Pons (tissue), 1 donor: ENCODE data around the gene HERPUD2.
"Not testable (repeated sequence)": the region's sequence is repeated elsewhere in the genome, so short reads cannot be mapped to it uniquely, and the experiment has no call there.

Experiments used
- DNase-seq: peaks from one replicate; pipeline ENCODE4 v3.0.0-alpha.2; 2016; ENCODE audit warnings: low spot score

The HERPUD2 gene

GRCh38 chr7:35677582-35678356 is 17.2 kb downstream of the HERPUD2 start:
- no peak for DNase-seq

GRCh38 chr7:35676211-35676610 is 18.7 kb downstream of the HERPUD2 start:
- no peak for DNase-seq

- no peak for DNase-seq
Measured at GRCh38 chr7:35670856-35671569, 23.9 kb downstream of the HERPUD2 start.

- DNase-seq: not testable (repeated sequence)
Measured at GRCh38 chr7:35660411-35660810, 34.5 kb downstream of the HERPUD2 start.

- no peak for DNase-seq
Measured at GRCh38 chr7:35658606-35659201, 36.2 kb downstream of the HERPUD2 start.

- no peak for DNase-seq
Measured at GRCh38 chr7:35657125-35657524, 37.8 kb downstream of the HERPUD2 start.

GRCh38 chr7:35654558-35654957 is 40.4 kb downstream of the HERPUD2 start:
- not testable (repeated sequence) for DNase-seq

GRCh38 chr7:35652124-35652523 is 42.8 kb downstream of the HERPUD2 start:
- no peak for DNase-seq

GRCh38 chr7:35650751-35651150 is 44.2 kb downstream of the HERPUD2 start:
- no peak for DNase-seq

- no peak for DNase-seq
Measured at GRCh38 chr7:35649711-35650110, 45.2 kb downstream of the HERPUD2 start.

- DNase-seq: no peak
Measured at GRCh38 chr7:35648367-35648766, 46.6 kb downstream of the HERPUD2 start.

GRCh38 chr7:35647171-35647574 is 47.8 kb downstream of the HERPUD2 start:
- DNase-seq: peak; percentile 20

- no peak for DNase-seq
Measured at GRCh38 chr7:35646289-35647023, 48.5 kb downstream of the HERPUD2 start.

- DNase-seq: no peak
Measured at GRCh38 chr7:35645691-35646090, 49.2 kb downstream of the HERPUD2 start.

GRCh38 chr7:35630024-35630972 is 64.6 kb downstream of the HERPUD2 start:
- peak; percentile 42 for DNase-seq

- DNase-seq: peak; percentile 48
Measured at GRCh38 chr7:35624299-35625186, 70.4 kb downstream of the HERPUD2 start.

- no peak for DNase-seq
Measured at GRCh38 chr7:35623381-35623780, 71.6 kb downstream of the HERPUD2 start.

GRCh38 chr7:35619863-35620262 is 75.1 kb downstream of the HERPUD2 start:
- DNase-seq: no peak

GRCh38 chr7:35617041-35617440 is 77.9 kb downstream of the HERPUD2 start:
- no peak for DNase-seq

GRCh38 chr7:35613150-35613549 is 81.8 kb downstream of the HERPUD2 start:
- DNase-seq: no peak
